BLaER1 (cell line): ENCODE data around the gene NSUN7.
"Not testable (repeated sequence)": the region's sequence is repeated elsewhere in the genome, so short reads cannot be mapped to it uniquely, and the experiment has no call there.

ENCODE experiments used
- H3K27ac ChIP-seq: shearing (Covaris generic); formaldehyde crosslinking; 2 replicates; pipeline ENCODE4 v1.8.1; 2022
- H3K27me3 ChIP-seq: shearing (Covaris generic); formaldehyde crosslinking; 2 replicates; pipeline ENCODE4 v1.8.1; 2022
- H3K36me3 ChIP-seq: shearing (Covaris generic); formaldehyde crosslinking; 2 replicates; pipeline ENCODE4 v1.8.1; 2022
- H3K4me1 ChIP-seq: shearing (Covaris generic); formaldehyde crosslinking; 2 replicates; pipeline ENCODE4 v1.8.1; 2022
- H3K4me2 ChIP-seq: shearing (Covaris generic); formaldehyde crosslinking; 2 replicates; pipeline ENCODE4 v1.8.1; 2022
- H3K4me3 ChIP-seq: shearing (Covaris generic); formaldehyde crosslinking; 2 replicates; pipeline ENCODE4 v1.8.1; 2022
- H3K9ac ChIP-seq: shearing (Covaris generic); formaldehyde crosslinking; 2 replicates; pipeline ENCODE4 v1.8.1; 2022
- H3K9me3 ChIP-seq: shearing (Covaris generic); formaldehyde crosslinking; 2 replicates; pipeline ENCODE4 v1.8.1; 2022
- H4K20me1 ChIP-seq: shearing (Covaris generic); formaldehyde crosslinking; 2 replicates; pipeline ENCODE4 v1.8.1; 2022
- Cebpa-rat ChIP-seq: shearing (Covaris generic); IDR thresholded peaks from 2 replicates; pipeline ENCODE4 v1.8.1; 2022

NSUN7 gene

DNA sequence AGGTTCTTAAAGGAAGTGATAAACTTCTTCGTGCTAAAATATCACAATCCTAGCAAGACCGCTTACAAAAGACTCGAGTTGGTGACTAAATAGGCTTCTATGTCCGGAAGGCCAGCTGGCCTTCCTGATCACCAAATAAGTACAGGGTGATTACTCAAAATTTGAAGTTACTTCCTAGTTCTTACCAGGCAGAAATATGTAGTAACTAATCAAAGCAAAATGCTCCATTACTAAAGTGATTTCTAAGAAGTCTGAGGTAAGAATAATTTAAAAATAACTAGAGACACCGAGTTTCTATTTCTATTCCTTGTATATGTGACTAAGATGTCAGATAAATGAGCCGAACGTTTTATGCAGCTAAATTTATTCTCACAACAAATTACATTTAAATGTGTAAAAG lies 62.2 kb downstream of the NSUN7 start:
- no peak for TF ChIP-seq Cebpa-rat
- H3K36me3 ChIP-seq, result peaks cover 52% of the 10 kb centered on the region
- no peak overlapping the region for H3K27ac ChIP-seq
- H4K20me1 ChIP-seq, result no peaks in the 10 kb centered on the region
- H3K27me3 ChIP-seq, result no peaks in the 10 kb centered on the region
- no peak overlapping the region for H3K9ac ChIP-seq
- H3K9me3 ChIP-seq, result no peaks in the 10 kb centered on the region
- no peaks in the 10 kb centered on the region for H3K4me1 ChIP-seq
- H3K4me3 ChIP-seq, result no peak overlapping the region
- H3K4me2 ChIP-seq, result no peak overlapping the region

GRCh38 chr4:40812386-40812785 lies 62.6 kb downstream of the NSUN7 start:
- no peak overlapping the region for H3K27ac ChIP-seq

GRCh38 chr4:40812856-40813255 lies 63.1 kb downstream of the NSUN7 start:
- Histone ChIP-seq H3K4me3 (no peak overlapping the region), H3K4me1 (no peaks in the 10 kb centered on the region), H3K4me2 (no peak overlapping the region), H4K20me1 (0 out of 2 replicates have a peak, but pooled peaks cover 2% of the 10 kb centered on the region), H3K27ac (no peak overlapping the region), H3K9me3 (no peaks in the 10 kb centered on the region), H3K36me3 (peaks cover 61% of the 10 kb centered on the region), H3K27me3 (no peaks in the 10 kb centered on the region), H3K9ac (no peak overlapping the region)
- no peak for TF ChIP-seq Cebpa-rat

More at GRCh38 chr4:40812386-40812785, 62.6 kb downstream of the NSUN7 start:
- Histone ChIP-seq H3K9me3 (no peaks in the 10 kb centered on the region), H4K20me1 (no peaks in the 10 kb centered on the region), H3K27me3 (no peaks in the 10 kb centered on the region), H3K4me3 (no peak overlapping the region), H3K36me3 (peaks cover 57% of the 10 kb centered on the region), H3K9ac (no peak overlapping the region), H3K4me2 (no peak overlapping the region), H3K4me1 (no peaks in the 10 kb centered on the region)
- no peak for TF ChIP-seq Cebpa-rat

DNA sequence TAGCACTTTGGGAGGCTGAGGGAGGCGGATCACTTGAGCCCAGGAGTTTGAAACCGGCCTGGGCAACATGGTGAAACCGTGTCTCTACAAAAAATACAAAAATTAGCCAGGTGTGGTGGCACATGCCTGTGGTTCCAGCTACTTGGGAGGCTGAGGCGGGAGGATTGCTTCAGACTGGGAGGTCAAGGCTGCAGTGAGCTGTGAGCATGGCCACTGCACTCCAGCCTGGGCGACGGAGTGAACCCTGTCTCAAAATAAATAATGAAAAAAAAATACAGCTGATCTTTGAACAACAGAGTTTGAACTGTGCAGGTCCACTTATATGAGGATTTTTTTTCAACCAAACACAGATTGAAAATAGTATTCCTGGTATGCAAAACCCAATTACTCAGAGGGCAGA lies 67.4 kb downstream of the NSUN7 start:
- not testable (repeated sequence) for H3K9me3 ChIP-seq, H3K27me3 ChIP-seq, H3K4me2 ChIP-seq, H3K4me1 ChIP-seq, H3K27ac ChIP-seq, H4K20me1 ChIP-seq, H3K4me3 ChIP-seq, H3K9ac ChIP-seq
- peaks cover 99% of the 10 kb centered on the region for H3K36me3 ChIP-seq

GRCh38 chr4:40820101-40820500 lies 70.3 kb downstream of the NSUN7 start:
- Histone ChIP-seq H3K4me1 (peaks cover 14% of the 10 kb centered on the region), H3K36me3 (peaks cover 100% of the 10 kb centered on the region), H3K4me2 (no peak overlapping the region), H4K20me1 (peaks cover 17% of the 10 kb centered on the region; the same call in 1 of the 2 replicates), H3K27ac (no peak overlapping the region), H3K4me3 (no peak overlapping the region), H3K9me3 (no peaks in the 10 kb centered on the region), H3K27me3 (no peaks in the 10 kb centered on the region), H3K9ac (no peak overlapping the region)
- no peak for TF ChIP-seq Cebpa-rat

GRCh38 chr4:40822420-40823166 lies 72.8 kb downstream of the NSUN7 start:
- TF ChIP-seq Cebpa-rat, result no peak
- Histone ChIP-seq H4K20me1 (peaks cover 42% of the 10 kb centered on the region), H3K9me3 (peaks cover 4% of the 10 kb centered on the region), H3K27ac (no peak overlapping the region), H3K4me1 (peaks cover 39% of the 10 kb centered on the region), H3K4me3 (no peak overlapping the region), H3K4me2 (no peak overlapping the region), H3K36me3 (peaks cover 100% of the 10 kb centered on the region), H3K9ac (no peak overlapping the region), H3K27me3 (no peaks in the 10 kb centered on the region)

GRCh38 chr4:40825014-40825838 lies 75.5 kb downstream of the NSUN7 start:
- TF ChIP-seq Cebpa-rat, result no peak
- H3K4me3 ChIP-seq, result no peak overlapping the region
- H4K20me1 ChIP-seq, result peaks cover 37% of the 10 kb centered on the region
- H3K9ac ChIP-seq, result peak overlapping the region; percentile 25; the same call in 1 of the 2 replicates
- no peaks in the 10 kb centered on the region for H3K27me3 ChIP-seq
- H3K9me3 ChIP-seq, result peaks cover 30% of the 10 kb centered on the region
- H3K27ac ChIP-seq, result peak overlapping the region; percentile 36
- H3K4me1 ChIP-seq, result peaks cover 40% of the 10 kb centered on the region
- peak overlapping the region; percentile 54 for H3K4me2 ChIP-seq
- peaks cover 100% of the 10 kb centered on the region for H3K36me3 ChIP-seq

DNA sequence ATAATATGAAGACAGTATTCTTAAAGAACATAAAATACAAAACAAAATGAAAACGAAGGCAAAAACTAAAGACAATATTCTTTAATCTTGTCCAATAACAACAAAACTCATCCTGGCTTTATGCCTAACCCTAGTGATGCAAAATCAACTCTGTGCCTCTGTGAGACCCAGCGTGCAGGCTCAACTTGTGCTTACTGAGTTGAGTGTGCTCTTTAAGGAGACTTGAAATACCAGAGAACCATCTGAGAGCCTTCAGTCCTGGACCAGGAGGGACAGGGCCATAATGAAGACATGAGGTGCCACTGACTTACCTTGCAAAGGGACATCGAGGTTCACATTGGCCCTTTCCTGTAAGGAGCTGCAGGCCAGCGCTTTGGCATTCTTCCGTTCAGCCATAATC lies 77.1 kb downstream of the NSUN7 start:
- H3K36me3 ChIP-seq, result peaks cover 100% of the 10 kb centered on the region
- H3K4me2 ChIP-seq, result peak overlapping the region; percentile 1; the same call in 1 of the 2 replicates
- H3K27me3 ChIP-seq, result no peaks in the 10 kb centered on the region
- no peak overlapping the region for H3K4me3 ChIP-seq
- H3K9ac ChIP-seq, result no peak overlapping the region
- TF ChIP-seq Cebpa-rat, result no peak
- H4K20me1 ChIP-seq, result peaks cover 53% of the 10 kb centered on the region
- H3K27ac ChIP-seq, result no peak overlapping the region
- peaks cover 43% of the 10 kb centered on the region for H3K9me3 ChIP-seq
- peaks cover 40% of the 10 kb centered on the region for H3K4me1 ChIP-seq

DNA sequence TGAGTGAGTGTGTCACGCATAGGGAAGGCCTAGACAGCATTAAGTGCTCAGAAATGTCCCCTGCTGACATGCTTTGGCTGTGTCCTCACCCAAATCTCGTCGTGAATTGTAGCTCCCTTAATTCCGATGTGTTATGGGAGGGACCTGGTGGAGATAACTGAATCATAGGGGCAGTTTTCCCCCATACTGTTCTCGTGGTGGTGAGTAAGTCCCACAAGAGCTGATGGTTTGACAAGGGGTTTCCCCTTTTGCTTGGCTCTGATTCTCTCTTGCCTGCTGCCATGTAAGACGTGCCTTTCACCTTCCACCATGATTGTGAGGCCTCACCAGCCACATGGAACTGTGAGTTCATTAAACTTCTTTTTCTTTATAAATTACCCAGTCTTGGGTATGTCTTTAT lies 78.0 kb downstream of the NSUN7 start:
- Histone ChIP-seq H3K36me3 (peaks cover 100% of the 10 kb centered on the region), H3K9ac (no peak overlapping the region), H4K20me1 (peaks cover 63% of the 10 kb centered on the region), H3K4me1 (peaks cover 41% of the 10 kb centered on the region), H3K27me3 (no peaks in the 10 kb centered on the region), H3K27ac (no peak overlapping the region), H3K9me3 (peaks cover 43% of the 10 kb centered on the region), H3K4me3 (no peak overlapping the region), H3K4me2 (no peak overlapping the region)
- no peak for TF ChIP-seq Cebpa-rat

- H4K20me1 ChIP-seq, result peaks cover 72% of the 10 kb centered on the region
- H3K36me3 ChIP-seq, result peaks cover 100% of the 10 kb centered on the region
- H3K4me2 ChIP-seq, result no peak overlapping the region
- H3K27me3 ChIP-seq, result no peaks in the 10 kb centered on the region
- no peak for TF ChIP-seq Cebpa-rat
- H3K9me3 ChIP-seq, result peaks cover 43% of the 10 kb centered on the region
- H3K9ac ChIP-seq, result no peak overlapping the region
- no peak overlapping the region for H3K27ac ChIP-seq
- H3K4me3 ChIP-seq, result no peak overlapping the region
- H3K4me1 ChIP-seq, result peaks cover 50% of the 10 kb centered on the region
Observed at GRCh38 chr4:40828661-40829060, 78.9 kb downstream of the NSUN7 start.
